Testis (tissue), 3 donors: Measurements from ENCODE around the gene CNGB1. TPM values are rescaled to one million over a fixed set of nuclear protein-coding genes. Genes with fewer than 3 reads are reported as not detected.
"Not testable (repeated sequence)": the region's sequence is repeated elsewhere in the genome, so short reads cannot be mapped to it uniquely, and the experiment has no call there.

Experiments used
- DNase-seq: peaks from one replicate; pipeline ENCODE4 v3.0.0-alpha.2; 2019
- H3K27ac ChIP-seq, 2 donors: fragments of 200-600 bp; sonication (generic); one replicate each; pipeline ENCODE4 v1.5.1; 2019
- H3K27me3 ChIP-seq: fragments of 200-600 bp; sonication (generic); one replicate; pipeline ENCODE4 v1.5.1; 2019
- H3K36me3 ChIP-seq: fragments of 200-600 bp; sonication (generic); one replicate; pipeline ENCODE4 v1.5.1; 2017; ENCODE audit warnings: low read depth; ENCODE audit errors: missing control alignments
- H3K4me1 ChIP-seq: fragments of 200-600 bp; sonication (generic); one replicate; pipeline ENCODE4 v1.5.1; 2019
- H3K4me3 ChIP-seq, 2 donors: fragments of 200-600 bp; sonication (generic); one replicate each; pipeline ENCODE4 v1.5.1; 2017 to 2019
- H3K9me3 ChIP-seq: fragments of 200-600 bp; sonication (generic); one replicate; pipeline ENCODE4 v1.5.1; 2017
- CTCF ChIP-seq, 3 experiments: fragments of 450-650 bp in 2 of 3; fragments of 200-600 bp in 1 of 3; sonication (generic) in 1 of 3; IDR thresholded peaks; one replicate each; pipeline ENCODE4 v1.5.1; 2016 to 2019; ENCODE audit warnings: antibody characterized with exemption in 3 of 3, mild to moderate bottlenecking in 2 of 3, moderate library complexity in 1 of 3
- POLR2A ChIP-seq: fragments of 450-650 bp; IDR thresholded peaks from one replicate; pipeline ENCODE4 v1.6.1; 2017; ENCODE audit warnings: antibody characterized with exemption, mild to moderate bottlenecking, moderate library complexity
- WGBS, 2 donors: methylation state at CpG; one replicate each; pipeline ENCODE4 v1.1.5; 2018; 5-methylcytosine and 5-hydroxymethylcytosine counted together
- intact Hi-C: fragments of 100-400 bp; cut with DNase I; formaldehyde crosslinking; loops from one replicate; pipeline ENCODE4 v1.15.1; 2023; ENCODE audit warnings: low total_unique reads
- polyA plus RNA-seq: library from polyadenylated mRNA; stranded (reverse); fragments of 350-450 nt; fragmentation: Illumina TruSeq; extraction: RNeasy Lipid Tissue Mini Kit (QIAGEN cat#74804); gene quantifications from one replicate; pipeline ENCODE4 v1.2.3, GENCODE V29; 2014; ENCODE audit warnings: low read depth, low replicate concordance; ENCODE audit not compliant: insufficient read depth
- total RNA-seq, 2 donors: library from RNA; depleted of rRNA; stranded (reverse); fragments of >200 nt; gene quantifications; one replicate each; pipeline ENCODE4 v1.2.3, GENCODE V29; 2016

The CNGB1 gene
- total and polyA plus RNA-seq, 3 donors from 2014 or later = 0.76 to 1.2 (median 0.87) TPM

GRCh38 chr16:57882206-57882605 lies 88.7 kb downstream of the CNGB1 start:
- intact Hi-C loops = no loop called here
- TF ChIP-seq POLR2A (no peak), CTCF (IDR thresholded peaks at IDR 0.05) (no peak)
- WGBS, 2 donors = 79 to 87% methylated on average over 2 of the region's 2 CpGs
- Histone ChIP-seq H3K36me3 (no peaks in the 10 kb centered on the region), H3K4me1 (peaks cover 4% of the 10 kb centered on the region), H3K9me3 (no peaks in the 10 kb centered on the region), H3K27ac (no peak overlapping the region), H3K27me3 (no peaks in the 10 kb centered on the region), H3K4me3 (no peak overlapping the region)
- no peak for DNase-seq

- DNase-seq = no peak
- H3K27me3 ChIP-seq = no peaks in the 10 kb centered on the region
- H3K27ac ChIP-seq = no peak overlapping the region
- intact Hi-C loops = no loop called here
- TF ChIP-seq CTCF (IDR thresholded peaks at IDR 0.05) (no peak), POLR2A (no peak)
- no peak overlapping the region for H3K4me3 ChIP-seq
- H3K9me3 ChIP-seq = no peaks in the 10 kb centered on the region
- WGBS, 2 donors = 88 to 93% methylated on average over 3 of the region's 3 CpGs
- no peaks in the 10 kb centered on the region for H3K4me1 ChIP-seq
- H3K36me3 ChIP-seq = no peaks in the 10 kb centered on the region
These were observed 92.3 kb downstream of the CNGB1 start for GRCh38 chr16:57878586-57878985.

DNA sequence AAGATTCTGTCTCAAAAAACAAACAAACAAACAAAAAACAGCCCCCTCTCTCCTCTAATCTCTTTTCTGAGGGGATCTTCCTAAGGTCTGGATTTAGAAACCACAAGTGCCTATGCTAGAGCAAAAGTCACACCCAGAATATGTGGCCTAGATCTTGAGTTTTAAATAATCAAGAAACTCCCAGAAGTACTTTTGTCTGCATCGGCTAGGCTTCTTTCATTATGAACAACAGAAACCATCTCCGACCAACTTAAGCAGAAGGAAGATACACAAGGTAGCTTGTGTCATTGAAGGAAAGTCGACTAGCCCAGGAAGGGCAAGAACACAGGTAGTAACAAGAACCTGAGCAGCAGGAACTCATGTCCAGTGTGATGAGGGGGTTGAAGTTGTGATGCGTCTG lies 94.7 kb downstream of the CNGB1 start:
- H3K27ac ChIP-seq = no peak overlapping the region
- no peak for DNase-seq
- H3K27me3 ChIP-seq = no peaks in the 10 kb centered on the region
- no peaks in the 10 kb centered on the region for H3K4me1 ChIP-seq
- TF ChIP-seq POLR2A = no peak
- no peak for TF ChIP-seq CTCF (IDR thresholded peaks at IDR 0.05)
- H3K9me3 ChIP-seq = no peaks in the 10 kb centered on the region
- H3K36me3 ChIP-seq = no peaks in the 10 kb centered on the region
- intact Hi-C loops = no loop called here
- 88 to 92% methylated on average over 4 of the region's 4 CpGs for WGBS, 2 donors
- no peak overlapping the region for H3K4me3 ChIP-seq

- no peak for DNase-seq
- intact Hi-C loops = no loop called here
- Histone ChIP-seq H3K4me3 (no peak overlapping the region), H3K36me3 (no peaks in the 10 kb centered on the region), H3K9me3 (no peaks in the 10 kb centered on the region), H3K27ac (no peak overlapping the region), H3K27me3 (no peaks in the 10 kb centered on the region), H3K4me1 (no peaks in the 10 kb centered on the region)
- TF ChIP-seq CTCF (IDR thresholded peaks at IDR 0.05) (no peak), POLR2A (no peak)
- WGBS, 2 donors = 80 to 84% methylated on average over 5 of the region's 5 CpGs
These were observed 95.6 kb downstream of the CNGB1 start for GRCh38 chr16:57875347-57875746.

GRCh38 chr16:57873218-57873617 lies 97.7 kb downstream of the CNGB1 start:
- Histone ChIP-seq H3K27ac (no peak overlapping the region), H3K4me1 (no peaks in the 10 kb centered on the region), H3K27me3 (no peaks in the 10 kb centered on the region), H3K36me3 (no peaks in the 10 kb centered on the region), H3K4me3 (no peak overlapping the region), H3K9me3 (no peaks in the 10 kb centered on the region)
- WGBS, 2 donors = 21 to 22% methylated on average over 11 of the region's 11 CpGs
- intact Hi-C loops = no loop called here
- TF ChIP-seq CTCF (IDR thresholded peaks at IDR 0.05) = no peak
- TF ChIP-seq POLR2A = no peak
- DNase-seq = no peak

DNA sequence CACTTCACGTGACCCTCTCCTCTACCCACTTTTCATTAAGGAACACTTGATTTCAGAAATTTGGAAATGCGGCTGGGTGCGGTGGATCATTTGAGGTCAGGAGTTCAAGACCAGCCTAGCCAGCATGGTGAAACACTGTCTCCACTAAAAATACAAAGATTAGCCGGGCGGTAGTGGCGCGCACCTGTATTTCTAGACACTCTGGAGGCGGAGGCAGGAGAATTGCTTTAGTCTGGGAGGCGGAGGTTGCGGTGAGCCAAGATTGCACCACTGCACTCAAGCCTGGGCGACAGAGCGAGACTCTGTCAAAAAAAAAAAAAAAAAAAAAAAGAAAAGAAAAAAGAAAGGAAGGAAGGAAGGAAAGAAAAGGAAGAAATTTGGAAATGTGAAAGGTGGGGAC lies 98.2 kb downstream of the CNGB1 start:
- H3K4me3 ChIP-seq, H3K27me3 ChIP-seq, H3K4me1 ChIP-seq, H3K36me3 ChIP-seq, H3K9me3 ChIP-seq, intact Hi-C loops, DNase-seq, H3K27ac ChIP-seq: not testable (repeated sequence)
- WGBS, 2 donors = 74% methylated on average over 12 of the region's 12 CpGs
